ENCODE measurements around the gene C22orf42.
"Not testable (repeated sequence)": the region's sequence is repeated elsewhere in the genome, so short reads cannot be mapped to it uniquely, and the experiment has no call there.

Gene C22orf42

GRCh38 chr22:32191021-32191420, 31.9 kb upstream of the C22orf42 start:
- DNase-seq (ENCODE audit: low spot score) = not testable (repeated sequence)

GRCh38 chr22:32185821-32186220, 26.7 kb upstream of the C22orf42 start:
- no peak for DNase-seq (ENCODE audit: low spot score)

- no peak for DNase-seq (ENCODE audit: low spot score)
These were observed 24.5 kb upstream of the C22orf42 start for GRCh38 chr22:32183625-32184024.

- no peak for DNase-seq (ENCODE audit: low spot score)
These were observed 21.9 kb upstream of the C22orf42 start for GRCh38 chr22:32181043-32181442.

GRCh38 chr22:32177221-32177765, 18.2 kb upstream of the C22orf42 start:
- DNase-seq (ENCODE audit: low spot score) = no peak

GRCh38 chr22:32175683-32176644, 16.9 kb upstream of the C22orf42 start:
- DNase-seq (ENCODE audit: low spot score) = peak; percentile 23

- DNase-seq (ENCODE audit: low spot score) = no peak
These were observed 16.0 kb upstream of the C22orf42 start for GRCh38 chr22:32175115-32175514.

- DNase-seq (ENCODE audit: low spot score) = no peak
These were observed 6.6 kb upstream of the C22orf42 start for GRCh38 chr22:32165681-32166080.

GRCh38 chr22:32164075-32164860, 5.2 kb upstream of the C22orf42 start:
- DNase-seq (ENCODE audit: low spot score) = no peak

- DNase-seq (ENCODE audit: low spot score) = not testable (repeated sequence)
These were observed 1.3 kb upstream of the C22orf42 start for GRCh38 chr22:32160411-32160810.

GRCh38 chr22:32157632-32158031, 1.5 kb downstream of the C22orf42 start:
- not testable (repeated sequence) for DNase-seq (ENCODE audit: low spot score)

GRCh38 chr22:32154727-32155126, 4.4 kb downstream of the C22orf42 start:
- DNase-seq (ENCODE audit: low spot score) = not testable (repeated sequence)

- not testable (repeated sequence) for DNase-seq (ENCODE audit: low spot score)
These were observed 7.5 kb downstream of the C22orf42 start for GRCh38 chr22:32151641-32152040.

- not testable (repeated sequence) for DNase-seq (ENCODE audit: low spot score)
These were observed 8.5 kb downstream of the C22orf42 start for GRCh38 chr22:32150647-32151046.

- DNase-seq (ENCODE audit: low spot score) = not testable (repeated sequence)
These were observed 10.7 kb downstream of the C22orf42 start for GRCh38 chr22:32148372-32148771.

GRCh38 chr22:32147128-32147527, 12.0 kb downstream of the C22orf42 start:
- DNase-seq (ENCODE audit: low spot score) = not testable (repeated sequence)

- DNase-seq (ENCODE audit: low spot score) = no peak
These were observed 14.4 kb downstream of the C22orf42 start for GRCh38 chr22:32144496-32145274.

GRCh38 chr22:32142600-32142999, 16.5 kb downstream of the C22orf42 start:
- no peak for DNase-seq (ENCODE audit: low spot score)

GRCh38 chr22:32140688-32141087, 18.4 kb downstream of the C22orf42 start:
- DNase-seq (ENCODE audit: low spot score) = not testable (repeated sequence)

- not testable (repeated sequence) for DNase-seq (ENCODE audit: low spot score)
These were observed 20.5 kb downstream of the C22orf42 start for GRCh38 chr22:32138576-32138975.

GRCh38 chr22:32137731-32138324, 21.3 kb downstream of the C22orf42 start:
- not testable (repeated sequence) for DNase-seq (ENCODE audit: low spot score)
